PC-9 (cell line): ENCODE measurements around the gene GUCY2C.

Experiments
- EZH2 ChIP-seq: fragments of 200-600 bp; sonication (generic); IDR thresholded peaks from 2 replicates; pipeline ENCODE4 v1.8.0; 2017; ENCODE audit warnings: antibody characterized with exemption, low read depth
- TF ChIP-seq, protein P1 (sequence below): fragments of 200-600 bp; sonication (generic); conservative IDR thresholded peaks from 2 replicates; pipeline ENCODE4 v1.6.1; 2017; ENCODE audit warnings: mixed run types, antibody characterized with exemption, mild to moderate bottlenecking, moderate library complexity

GRCh38 chr12:14573118-14573517 is 123.3 kb downstream of the GUCY2C start:
- TF ChIP-seq EZH2, result no peak
- TF ChIP-seq, protein P1, sequence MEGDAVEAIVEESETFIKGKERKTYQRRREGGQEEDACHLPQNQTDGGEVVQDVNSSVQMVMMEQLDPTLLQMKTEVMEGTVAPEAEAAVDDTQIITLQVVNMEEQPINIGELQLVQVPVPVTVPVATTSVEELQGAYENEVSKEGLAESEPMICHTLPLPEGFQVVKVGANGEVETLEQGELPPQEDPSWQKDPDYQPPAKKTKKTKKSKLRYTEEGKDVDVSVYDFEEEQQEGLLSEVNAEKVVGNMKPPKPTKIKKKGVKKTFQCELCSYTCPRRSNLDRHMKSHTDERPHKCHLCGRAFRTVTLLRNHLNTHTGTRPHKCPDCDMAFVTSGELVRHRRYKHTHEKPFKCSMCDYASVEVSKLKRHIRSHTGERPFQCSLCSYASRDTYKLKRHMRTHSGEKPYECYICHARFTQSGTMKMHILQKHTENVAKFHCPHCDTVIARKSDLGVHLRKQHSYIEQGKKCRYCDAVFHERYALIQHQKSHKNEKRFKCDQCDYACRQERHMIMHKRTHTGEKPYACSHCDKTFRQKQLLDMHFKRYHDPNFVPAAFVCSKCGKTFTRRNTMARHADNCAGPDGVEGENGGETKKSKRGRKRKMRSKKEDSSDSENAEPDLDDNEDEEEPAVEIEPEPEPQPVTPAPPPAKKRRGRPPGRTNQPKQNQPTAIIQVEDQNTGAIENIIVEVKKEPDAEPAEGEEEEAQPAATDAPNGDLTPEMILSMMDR, result no peak
